HG03442 (cell line): Measurements from ENCODE around the gene ZNF430.
"Not testable (repeated sequence)": the region's sequence is repeated elsewhere in the genome, so short reads cannot be mapped to it uniquely, and the experiment has no call there.

ENCODE experiments used
- ATAC-seq: cut with Tn5 transposase; IDR thresholded peaks from one replicate; pipeline ENCODE4 v1.9.1; 2021; ENCODE audit warnings: mild to moderate bottlenecking, moderate library complexity; ENCODE audit not compliant: unreplicated experiment

ZNF430 gene

DNA sequence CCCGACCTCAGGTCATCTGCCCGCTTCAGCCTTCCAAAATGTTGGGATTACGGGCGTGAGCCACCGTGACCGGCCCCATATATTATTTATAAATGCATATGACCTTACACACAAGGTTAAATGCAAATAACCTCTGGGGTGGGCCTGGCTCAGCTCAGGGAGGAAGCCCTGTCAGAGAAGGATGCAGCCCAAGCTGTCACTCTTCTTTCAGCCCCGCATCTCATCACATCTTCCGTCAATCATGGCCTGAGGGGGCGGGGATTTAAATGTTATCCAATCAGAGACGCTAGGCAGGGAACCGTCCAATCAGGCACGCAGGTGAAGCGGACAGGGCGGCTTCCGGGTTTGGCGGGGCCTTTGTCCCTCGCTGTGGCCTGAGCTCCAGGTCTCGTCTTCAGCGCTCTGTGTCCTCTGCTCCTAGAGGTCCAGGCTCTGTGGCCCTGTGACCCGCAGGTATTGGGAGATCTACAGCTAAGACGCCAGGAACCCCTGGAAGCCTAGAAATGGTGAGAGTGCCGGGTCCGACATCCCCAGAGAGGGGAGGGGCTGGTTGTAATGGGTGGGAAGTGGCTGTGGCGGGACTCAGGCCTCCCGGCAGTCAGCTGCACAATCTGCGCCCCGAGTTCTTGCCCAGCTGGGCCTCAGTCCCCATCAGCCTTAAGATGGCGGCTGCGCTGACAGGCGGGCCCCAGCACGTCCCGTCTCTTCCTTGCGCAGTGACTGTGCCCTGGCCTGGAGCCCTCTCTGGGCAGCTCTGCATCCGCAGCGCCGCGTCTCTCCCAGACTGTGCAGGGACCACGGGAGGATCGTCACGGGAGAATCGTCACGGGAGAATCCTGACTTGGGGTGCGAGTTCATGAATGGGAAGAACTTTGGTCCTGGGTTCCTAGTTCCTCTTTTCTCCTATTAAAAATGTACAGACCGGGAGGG is at the start of gene ZNF430:
TSS of gene ZNF430 (plus strand) at position 360 of the 930 bp plus-strand sequence. CDS start at position 504, 144 bp downstream.
- ATAC-seq, result peak; percentile 94

DNA sequence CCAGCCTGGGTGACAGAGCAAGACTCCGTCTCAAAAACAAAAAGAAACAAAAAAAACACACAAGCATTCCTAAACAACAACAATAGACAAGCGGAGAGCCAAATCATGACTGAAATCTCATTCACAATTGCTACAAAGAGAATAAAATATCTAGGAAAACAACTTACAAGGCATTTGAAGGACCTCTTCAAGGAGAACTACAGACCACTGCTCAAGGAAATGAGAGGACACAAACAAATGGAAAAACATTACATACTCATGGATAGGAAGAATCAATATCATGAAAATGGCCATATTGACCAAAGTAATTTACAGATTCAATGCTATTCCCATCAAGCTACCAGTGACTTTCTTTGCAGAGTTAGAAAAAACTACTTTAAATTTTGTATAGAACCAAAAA is 27.7 kb upstream of the ZNF430 start:
- not testable (repeated sequence) for ATAC-seq

DNA sequence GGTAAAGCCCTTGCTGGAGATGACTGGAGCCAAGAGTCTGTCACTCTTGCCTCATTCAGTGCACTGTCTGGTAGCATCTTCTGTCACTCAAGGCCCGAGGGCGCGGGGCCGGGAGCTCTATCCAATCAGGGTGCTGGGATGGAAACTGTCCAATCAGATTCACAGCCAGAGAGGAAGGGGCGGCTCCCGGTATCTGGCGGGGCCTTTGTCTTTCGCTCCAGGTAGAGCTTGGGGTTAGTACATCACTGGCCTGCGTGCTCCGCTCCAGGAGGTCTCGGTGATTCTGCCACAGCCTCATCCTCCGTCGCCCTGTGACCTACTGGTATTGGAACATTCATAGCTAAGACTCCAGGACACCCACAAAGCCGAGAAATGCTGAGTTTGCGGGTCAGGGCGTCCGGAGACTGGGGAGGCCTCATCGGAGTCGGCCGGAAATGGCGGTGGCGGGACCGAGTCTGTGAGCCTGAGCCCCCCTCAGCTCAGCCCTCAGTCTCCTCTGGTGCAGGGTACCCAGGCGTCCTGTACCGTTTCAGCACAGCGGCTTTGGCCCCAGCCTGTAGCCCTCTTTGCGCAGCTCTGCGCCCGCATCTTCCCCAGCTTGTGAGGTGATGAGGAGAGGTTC is 20.6 kb upstream of the ZNF430 start:
- peak; percentile 99 for ATAC-seq

DNA sequence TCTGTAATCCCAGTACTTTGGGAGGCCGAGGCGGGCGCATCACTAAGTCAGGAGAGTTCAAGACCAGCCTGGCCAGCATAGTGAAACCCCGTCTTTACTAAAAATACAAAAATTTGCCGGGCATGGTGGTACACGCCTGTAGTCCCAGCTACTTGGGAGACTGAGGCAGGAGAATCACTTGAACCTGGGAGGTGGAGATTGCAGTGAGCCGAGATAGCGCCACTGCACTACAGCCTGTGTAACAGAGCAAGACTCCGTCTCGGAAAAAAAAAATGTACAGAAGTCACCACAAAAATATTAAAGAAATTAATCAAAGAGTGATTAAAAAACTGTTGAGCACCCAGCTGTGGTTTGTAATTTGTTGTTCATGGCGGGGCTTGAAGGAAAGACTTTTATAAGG is 781 bp downstream of the ZNF430 start:
- ATAC-seq, result not testable (repeated sequence)

DNA sequence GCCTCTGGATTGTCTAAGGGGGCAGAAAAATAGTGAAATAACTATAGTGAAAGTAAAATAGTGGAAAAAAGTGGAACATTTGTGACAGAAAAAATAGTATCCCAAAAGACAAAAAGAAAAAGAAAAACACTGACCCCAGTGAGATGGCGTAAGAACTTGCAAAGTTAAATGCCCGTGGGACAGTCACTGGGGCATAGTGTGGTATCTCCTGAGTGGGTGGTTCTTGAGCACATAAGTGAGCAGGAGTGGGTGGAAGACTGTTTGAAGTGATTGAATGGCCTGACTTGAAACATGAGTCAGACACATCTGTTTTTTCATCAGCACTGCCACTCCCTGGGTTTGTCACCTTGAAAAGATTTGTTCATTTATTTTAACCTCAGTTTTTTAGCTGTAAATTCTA is 2.5 kb downstream of the ZNF430 start:
- ATAC-seq, result no peak

DNA sequence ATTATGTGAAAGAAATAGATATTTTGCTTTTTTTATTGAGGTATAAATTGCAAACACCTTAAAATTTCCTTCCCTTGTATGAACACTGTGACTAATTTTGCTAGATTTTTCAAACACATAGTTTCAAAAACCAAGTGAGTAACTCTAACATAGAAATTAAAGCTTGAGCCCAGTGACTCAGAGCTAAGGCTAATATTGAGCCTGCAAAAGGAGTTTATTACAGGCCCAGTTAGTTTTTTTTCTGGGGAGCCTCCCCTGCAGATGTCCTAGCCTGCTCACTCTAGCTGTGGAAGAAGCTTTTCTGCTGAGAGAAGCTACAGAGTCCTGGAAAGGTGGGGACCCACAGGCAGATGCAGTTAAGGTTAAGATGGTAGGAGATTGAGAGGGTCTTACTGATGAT is 3.4 kb downstream of the ZNF430 start:
- no peak for ATAC-seq

DNA sequence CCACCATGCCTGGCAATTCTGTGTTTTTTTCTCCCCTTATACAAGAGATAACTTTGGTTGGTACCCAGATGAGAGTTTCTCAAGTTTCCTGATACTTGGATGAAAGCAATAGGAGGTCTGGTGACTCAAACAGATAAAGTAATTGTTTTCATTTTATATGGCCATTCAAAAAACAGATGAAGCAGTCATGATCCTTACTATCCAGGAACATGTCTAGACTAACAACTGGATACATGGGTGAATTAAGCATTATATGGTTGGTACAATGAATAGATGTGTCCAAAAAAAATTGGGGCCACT is 8.5 kb downstream of the ZNF430 start:
- ATAC-seq, result no peak

DNA sequence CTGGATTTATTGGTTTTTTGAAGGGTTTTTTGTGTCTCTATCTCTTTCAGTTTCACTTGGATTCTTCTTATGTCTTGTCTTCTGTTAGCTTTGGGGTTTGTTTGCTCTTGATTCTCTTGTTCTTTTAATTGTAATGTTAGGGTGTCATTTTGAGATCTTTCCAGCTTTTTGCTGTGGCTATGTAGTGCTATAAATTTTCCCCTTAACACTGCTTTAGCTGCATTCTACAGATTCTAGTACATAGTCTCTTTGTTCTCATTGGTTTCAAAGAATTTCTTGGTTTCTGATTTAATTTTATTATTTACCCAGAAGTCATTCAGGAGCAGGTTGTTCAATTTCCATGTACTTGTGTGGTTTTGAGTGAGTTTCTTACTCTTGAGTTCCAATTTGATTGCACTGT is 24.6 kb downstream of the ZNF430 start:
- no peak for ATAC-seq

DNA sequence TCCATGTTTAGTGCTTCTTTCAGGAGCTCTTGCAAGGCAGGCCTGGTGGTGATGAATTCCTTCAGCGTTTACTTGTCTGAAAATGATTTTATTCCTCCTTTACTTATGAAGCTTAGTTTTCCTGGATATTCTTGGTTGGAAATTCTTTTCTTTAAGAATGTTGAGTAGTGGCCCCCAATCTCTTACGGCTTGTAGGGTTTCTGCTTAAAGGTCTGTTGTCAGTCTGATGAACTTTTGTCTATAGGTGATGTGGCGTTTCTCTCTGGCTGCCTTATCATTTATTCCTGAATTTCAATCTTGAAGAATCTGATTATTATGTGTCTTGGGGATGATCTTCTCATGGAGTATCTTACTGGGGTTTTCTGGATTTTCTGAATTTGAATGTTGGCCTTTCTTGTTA is 26.0 kb downstream of the ZNF430 start:
- no peak for ATAC-seq

DNA sequence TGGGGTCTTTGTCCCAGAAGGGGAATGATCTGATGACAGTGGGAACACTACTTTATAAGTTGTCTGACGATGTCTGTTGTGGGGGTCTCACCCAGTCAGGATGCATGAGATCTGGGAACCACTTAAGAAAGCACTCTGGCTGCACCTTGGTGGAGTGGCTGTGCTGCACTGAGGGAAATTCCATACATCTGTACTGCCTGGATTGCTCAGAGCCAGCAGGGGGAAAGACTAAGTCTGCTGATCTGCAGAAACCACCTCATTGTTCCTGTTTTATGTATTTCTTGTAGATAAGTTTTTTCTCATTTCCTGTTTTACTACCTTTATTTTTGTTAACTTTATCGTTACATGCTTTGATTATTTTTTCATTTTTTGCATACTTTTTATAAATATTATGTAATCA is 27.3 kb downstream of the ZNF430 start:
- no peak for ATAC-seq

DNA sequence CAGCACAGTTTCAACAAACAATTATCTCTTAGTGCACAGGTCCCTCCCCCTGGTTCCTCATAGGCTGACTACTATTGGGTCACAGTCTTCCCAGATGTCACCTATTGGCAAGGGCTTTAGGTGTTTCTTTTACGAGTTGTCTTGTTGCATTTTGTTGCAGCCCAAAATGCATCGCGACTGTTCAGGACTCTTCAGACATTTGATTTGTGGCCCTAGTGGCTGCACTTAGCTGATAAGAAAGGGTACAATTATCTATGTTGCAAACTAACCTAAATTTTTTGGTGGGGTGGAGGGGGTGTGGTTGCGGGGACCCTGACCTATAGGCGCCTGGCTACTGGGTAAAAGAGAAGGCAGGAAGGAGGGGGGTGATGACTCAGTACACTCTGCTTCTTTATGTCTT is 32.4 kb downstream of the ZNF430 start:
- ATAC-seq, result no peak

DNA sequence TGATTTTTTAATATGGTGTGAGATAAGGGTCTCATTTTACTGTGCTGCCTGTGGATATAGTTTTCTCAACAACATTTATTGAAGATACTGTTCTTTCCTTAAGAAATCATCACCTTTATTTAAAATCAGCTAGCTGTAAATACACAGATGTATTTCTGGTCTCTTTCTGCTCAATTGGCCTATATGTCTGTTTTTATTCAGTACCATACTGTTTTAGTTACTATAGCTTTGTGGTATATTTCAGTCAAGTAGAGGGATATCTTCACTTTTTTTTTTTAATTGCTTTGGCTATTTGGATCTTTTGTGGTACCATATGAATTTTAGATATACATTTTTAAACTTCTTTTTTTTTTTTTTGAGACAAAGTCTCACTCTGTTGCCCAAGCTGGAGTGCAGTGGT is 44.9 kb downstream of the ZNF430 start:
- ATAC-seq, result no peak

DNA sequence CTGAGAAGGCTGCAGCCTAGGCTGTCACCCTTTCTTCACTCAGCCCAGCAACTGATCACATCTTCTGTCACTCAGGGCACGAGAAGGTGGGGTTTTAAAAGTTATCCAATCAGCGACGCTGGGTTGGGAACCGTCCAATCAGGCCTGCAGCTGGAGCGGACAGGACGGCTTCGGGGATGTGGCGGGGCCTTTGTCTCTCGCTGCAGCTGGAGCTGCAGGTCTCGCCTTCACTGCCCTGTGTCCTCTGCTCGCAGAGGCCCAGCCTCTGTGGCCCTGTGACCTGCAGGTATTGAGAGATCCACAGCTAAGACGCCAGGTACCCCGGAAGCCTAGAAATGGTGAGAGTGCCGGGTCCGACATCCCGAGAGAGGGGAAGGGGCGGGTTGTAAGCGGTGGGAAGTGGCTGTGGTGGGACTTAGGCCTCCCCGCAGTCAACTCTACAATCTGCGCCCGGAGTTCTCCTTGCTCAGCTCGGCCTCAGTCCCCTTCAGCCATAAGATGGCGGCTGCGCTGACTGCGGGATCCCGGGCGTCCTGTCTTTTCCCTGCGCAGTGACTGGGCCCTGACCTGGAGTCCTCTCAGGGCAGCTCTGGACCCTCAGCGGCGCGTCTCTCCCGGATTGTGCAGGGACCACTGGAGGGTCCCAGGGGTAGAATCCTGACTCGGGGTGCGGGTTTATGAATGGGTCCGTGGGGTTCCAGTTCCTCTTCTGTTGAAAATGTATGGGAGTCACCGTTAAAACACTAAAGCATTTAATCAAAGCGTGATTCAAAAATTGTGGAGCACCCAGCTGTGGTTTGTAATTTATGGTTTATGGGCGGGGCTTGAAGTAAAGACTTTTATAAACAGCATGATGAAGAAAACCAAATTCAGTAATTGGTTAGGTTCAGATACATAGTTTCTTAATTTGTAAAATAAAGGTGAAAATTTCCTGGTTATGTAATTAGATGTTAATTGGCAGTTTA is 61.8 kb downstream of the ZNF430 start, which contains the start of gene ZNF714:
TSS of gene ZNF714 (plus strand) at position 193 of the 965 bp plus-strand sequence. CDS start 16,066 bp downstream, outside the sequence.
- ATAC-seq, result peak; percentile 97

DNA sequence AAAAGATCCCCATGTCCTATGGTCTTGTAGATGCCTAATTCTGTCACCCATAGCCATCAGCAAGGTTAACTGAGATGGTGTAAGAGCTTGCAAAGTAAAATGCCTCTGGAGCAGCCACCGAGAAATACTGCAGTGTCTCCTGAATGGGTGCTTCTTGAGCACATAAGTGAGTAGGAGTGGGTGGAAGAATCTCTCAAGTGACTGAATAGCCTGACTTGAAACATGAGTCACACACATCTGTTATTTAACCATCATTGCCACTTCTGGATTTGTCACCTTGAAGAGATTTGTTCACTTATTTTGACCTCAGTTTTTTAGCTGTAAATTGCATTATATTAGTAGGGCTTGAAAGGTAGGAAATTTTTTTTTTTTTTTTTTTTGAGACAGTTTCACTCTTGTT is 63.9 kb downstream of the ZNF430 start:
- no peak for ATAC-seq

DNA sequence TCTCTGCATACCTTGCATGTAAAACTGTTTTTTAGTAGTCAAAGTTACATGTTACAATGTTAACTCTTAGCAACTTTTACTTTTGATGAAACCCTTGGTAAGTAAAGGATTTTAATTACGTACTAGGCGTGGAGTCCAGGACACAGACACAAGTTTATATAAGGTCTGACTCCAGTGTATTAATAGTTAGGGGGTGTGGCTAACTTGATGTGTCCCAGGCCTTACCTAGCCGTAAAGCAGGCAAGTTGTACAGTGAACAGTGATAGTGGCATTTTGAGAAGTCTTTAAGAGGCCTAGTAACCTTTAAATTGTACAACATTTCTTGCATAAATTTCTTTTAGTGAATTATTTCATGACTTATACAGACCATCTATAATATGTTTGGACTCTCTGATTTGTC is 67.4 kb downstream of the ZNF430 start:
- no peak for ATAC-seq

DNA sequence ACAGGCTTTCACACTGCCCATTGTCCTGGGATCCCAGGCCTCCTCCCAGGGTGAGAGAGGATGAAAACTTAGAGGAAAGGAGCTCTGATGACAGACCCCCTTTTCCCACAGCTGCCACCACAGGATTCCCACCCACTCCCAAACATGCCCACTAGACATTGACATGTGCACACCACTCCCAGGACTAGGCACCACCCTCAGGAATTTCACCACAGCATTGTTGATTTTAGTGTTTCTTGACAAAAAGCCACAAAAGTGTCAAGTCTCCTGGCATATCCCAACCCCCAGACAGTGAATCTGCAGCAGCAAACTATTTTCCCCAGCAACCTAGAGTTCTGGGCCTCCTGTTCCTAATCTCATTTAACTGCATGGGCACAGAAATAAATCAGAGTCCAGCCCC is 71.7 kb downstream of the ZNF430 start:
- ATAC-seq, result no peak

DNA sequence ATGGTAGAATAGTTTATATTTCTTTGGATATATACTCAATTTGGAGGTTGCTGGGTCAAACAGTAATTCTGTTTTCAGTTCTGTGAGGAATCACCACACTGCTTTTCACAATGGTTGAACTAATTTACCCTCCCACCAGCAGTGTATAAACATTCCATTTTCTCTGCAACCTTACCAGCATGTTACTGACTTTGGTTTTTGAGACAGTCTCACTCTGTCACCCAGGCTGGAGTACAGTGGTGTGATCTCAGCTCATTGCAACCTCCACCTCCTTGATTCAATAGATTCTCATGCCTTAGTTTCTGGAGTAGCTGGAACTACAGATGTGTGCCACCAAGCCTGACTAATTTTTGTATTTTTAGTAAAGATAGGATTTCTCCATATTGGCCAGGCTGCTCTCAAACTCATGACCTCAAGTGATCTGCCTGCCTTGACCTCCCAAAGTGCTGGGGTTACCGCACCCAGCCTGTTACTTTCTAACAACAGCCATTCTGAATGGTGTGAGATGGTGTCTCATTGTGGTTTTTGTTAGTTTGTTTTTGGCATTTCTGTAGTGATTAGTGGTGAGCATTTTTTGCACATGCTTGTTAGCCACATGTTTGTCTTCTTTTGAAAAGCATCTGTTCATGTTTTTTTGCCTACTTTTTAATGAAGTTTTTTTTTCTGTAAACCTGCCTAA is 74.0 kb downstream of the ZNF430 start:
- ATAC-seq, result no peak

DNA sequence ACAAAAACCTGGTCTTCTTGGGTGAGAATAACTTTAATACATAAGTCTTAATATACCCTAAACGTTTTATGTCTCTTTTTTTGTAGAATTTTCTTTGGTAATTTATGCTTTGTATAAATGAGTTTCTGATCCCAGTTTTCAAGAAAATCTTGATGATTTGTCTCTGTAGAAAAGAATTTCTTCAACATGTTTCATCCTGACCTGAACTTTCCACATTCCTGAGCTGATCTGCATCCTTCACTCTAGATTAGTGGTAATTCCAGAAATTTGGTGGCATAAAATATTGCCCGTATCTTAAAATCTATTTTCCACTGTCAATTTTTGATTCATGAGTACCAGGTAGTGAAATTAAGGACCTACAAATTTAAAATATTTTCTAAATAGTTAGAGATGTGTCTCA is 77.8 kb downstream of the ZNF430 start:
- no peak for ATAC-seq

DNA sequence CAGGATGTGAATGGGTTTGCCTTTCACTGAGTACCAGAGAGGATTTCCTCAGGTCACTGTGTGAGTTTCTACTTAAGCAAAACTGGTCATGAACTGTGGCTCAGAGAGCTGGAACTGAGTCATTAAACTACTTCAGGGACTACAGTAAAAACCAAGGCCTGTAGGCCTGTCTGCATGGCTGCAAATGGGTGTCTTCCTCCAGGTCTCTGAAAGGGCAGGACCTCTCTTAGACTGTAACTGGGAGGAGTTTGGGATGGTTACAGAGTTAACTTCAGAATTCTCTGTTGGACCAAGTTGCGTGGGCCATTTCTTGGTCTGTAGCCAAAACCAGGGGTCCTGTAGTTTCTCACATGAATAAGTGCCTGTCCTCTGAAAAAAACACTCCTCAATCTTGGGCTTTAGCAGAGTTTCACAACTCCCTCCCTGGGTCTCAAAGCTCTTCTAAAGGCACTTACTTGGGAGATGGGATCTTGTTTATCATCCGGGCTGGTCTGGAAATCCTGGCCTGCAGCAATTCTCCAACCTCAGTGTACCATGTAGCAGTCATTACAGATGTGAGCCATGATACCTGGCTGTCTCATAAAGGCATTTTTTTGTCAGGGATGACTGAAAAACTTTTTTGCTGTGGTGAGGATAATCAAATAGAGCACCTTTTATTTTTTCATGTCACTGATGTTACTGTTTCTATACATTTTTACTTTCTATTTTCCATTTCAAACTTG is 81.2 kb downstream of the ZNF430 start:
- ATAC-seq, result no peak

DNA sequence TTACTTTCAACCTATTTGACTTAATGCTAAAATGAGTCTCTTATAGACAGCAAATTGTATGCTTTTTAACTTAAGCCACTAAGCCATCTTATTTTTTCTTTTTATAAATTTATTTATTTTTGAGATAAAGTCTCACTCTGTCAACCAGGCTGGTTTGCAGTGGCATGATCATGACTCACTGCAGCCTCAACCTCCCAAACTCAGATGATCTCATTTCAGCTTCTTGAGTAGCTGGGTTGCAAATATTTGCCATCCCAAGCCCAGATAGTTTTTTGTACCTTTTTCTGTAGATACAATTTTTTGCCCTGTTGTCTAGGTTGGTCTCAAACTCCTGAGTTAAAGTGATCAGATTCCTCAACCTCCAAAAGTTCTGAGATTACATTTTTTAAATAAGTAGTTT is 88.7 kb downstream of the ZNF430 start:
- ATAC-seq, result no peak
